SKM-1 treated with dmso at 0.1 percent for 144 hours (cell line): ENCODE data around the gene SERPINH1.

Experiments used
- DNase-seq: peaks from one replicate; lab custom pipeline; 2025; ENCODE audit not compliant: unreplicated experiment; lab: John Stamatoyannopoulos, UW

Gene SERPINH1

DNA sequence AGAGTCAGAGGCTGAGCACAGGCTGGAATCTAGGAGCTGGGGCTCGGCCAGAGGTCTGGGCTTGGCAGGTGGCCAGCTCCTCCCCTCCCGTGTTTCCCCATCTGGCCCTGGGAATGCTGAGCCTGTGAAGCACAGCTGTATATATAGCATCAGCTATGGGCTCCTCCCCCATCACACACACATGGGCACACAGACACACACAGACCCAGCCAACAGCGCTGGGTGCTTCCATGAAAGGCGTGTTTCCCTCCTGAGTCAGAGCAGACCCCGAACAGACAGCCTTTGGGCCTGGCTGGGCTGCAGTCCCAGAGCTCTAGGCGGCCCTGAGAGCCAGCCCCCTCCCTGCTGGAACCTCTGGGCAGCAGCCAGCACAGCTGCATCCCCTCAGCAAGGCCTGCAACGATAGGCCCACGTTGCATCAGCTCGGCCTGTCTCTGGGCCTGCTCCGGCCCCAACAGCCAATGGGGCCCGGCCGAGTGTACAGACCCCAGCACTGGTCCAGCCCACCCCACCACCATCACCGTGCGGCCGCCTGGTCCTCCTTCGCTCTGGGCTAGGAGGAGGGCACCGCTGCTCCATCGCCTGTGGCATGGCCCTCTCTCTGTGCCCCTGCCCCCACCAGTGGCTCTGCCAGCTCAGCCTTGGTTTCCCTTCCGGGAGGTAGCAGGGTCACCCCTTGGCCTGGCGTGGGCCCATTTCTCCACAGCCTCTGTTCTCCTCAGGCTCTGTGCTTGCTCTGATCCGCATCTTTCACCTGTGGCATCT is 7.6 kb upstream of the SERPINH1 start:
- no peak for DNase-seq

DNA sequence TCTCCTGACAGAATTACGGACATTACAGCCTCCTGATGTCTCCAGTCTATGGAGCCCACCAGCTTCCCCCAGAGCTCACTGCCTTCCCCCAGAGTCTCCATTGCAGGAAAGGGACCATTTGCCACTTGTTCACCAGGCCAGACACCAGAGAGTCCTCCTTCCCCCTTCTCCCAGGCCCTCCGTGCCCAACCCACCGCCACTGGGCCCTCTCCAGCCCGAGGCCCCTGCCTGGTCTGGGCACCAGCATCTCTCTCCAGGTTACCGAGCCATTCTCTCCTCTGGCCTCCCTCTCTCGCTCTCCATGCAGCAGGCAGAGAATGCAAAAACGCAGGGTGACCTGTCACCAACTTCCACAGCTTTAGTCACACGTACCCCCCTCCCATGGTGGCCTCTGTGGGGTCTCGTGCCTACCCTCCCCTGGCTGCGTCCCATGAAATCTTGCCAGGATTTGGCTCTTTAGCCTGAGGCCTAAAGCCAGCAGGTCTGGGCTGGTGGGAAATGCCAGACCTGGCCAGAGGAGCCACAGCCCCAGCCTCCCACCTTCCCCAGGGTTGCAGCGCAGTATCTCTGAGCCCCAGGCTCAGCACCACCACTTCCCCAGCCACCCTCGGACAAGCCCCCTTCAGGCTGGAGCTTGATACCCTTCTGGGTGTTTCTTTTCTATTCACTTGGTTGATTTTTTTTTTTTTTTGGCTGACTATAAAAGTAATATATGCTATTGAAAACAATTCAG is 6.8 kb upstream of the SERPINH1 start:
- DNase-seq: no peak

DNA sequence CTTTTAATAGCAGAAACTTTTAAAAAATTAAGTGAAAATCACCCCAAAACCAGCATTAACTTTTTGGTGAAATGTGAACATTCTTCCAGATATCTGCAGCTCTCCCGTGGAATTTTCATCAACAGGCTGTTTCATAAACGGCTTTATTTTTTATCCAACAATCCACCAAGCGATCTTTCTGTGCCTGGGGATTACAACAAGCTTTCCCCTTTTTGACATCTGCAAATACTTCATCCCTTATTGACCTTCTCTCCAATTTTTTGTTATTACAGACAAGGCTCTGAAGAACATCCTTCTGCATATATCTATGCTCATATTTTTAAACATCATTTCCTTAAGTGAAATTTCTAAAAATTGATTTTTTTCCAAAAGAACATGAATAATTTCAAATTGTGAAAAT is 5.8 kb upstream of the SERPINH1 start:
- DNase-seq: no peak

DNA sequence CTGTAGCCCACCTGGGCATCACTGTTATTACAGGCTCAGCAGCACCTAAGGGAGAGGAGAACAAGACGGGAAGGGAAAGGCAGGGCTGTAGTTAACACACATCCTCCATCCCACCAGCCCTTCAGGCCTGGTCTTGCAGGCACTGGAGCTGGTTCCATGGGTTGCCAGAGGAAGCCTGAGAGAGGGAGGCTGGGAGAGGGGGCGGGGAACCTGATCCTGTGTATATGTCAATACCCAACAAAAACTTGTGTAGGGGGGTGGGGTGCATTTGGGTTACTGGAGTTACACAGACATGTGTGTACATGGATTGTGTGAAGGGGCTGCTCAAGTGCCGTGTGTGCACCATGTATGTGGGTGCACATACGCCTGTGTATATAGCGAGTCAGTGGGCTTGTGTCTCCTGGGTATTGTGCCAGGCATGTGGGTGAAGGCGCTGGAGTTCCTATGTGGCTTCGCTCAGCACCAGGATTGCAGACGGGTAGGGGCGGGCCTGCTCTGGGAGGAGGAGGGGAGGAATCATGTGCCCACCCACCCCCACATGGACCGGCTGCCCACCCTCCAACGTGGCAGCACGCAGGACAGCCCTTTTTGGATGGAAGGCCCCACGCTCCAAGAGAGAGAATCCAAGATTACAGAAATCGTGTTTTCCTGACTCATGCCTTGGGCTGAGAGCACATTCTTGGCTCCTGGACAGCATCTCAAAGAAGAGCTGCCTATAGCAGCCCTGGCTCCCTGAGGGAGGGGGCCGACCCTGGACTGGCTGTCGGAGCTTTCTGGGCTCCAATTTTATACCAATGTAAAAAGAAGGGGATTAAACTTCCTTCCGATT is 4.2 kb upstream of the SERPINH1 start:
- DNase-seq: no peak

DNA sequence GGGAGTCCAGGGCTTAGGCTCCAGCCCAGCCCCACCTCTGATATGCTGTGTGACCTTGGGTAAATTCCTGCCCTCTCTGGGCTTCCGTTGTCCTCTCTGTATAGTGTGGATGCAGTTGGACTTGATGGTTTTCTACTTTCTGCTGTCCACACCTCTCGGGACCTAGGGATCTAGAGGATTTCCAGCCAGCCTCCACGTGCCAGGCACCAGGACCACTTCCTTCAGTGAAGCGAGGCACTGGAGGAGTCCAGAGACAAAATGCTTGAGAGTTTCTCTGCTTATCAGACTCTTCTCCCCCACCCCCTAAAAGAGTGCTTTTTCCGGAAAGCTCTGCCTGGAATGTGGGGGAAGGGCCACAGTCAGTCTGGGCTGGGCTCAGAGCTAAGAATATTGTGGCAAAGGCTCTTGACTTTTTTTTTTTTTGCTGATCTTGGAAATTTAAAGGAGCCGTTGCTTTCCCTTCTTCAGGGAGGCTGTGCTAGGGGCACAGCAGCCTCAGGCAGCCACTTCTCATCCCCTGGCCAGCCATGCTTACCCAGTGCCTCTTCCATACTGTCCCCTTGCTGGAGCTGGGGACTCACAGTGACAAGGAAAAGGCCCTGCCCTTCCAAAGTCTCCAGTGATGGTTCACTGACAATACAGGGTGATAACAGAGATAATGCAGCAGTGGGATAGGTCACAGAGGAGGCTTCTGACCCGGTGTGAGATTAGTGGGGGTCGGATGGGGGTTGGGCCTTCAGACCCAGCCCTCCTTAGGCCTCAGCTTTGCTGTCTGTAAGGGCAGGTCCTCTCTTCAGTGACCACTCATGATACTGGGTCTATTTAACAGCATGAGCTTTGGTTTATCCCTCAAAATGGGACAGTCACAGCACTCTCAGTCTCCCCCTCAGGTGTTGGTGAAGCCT is 2.9 kb upstream of the SERPINH1 start:
- DNase-seq: no peak

DNA sequence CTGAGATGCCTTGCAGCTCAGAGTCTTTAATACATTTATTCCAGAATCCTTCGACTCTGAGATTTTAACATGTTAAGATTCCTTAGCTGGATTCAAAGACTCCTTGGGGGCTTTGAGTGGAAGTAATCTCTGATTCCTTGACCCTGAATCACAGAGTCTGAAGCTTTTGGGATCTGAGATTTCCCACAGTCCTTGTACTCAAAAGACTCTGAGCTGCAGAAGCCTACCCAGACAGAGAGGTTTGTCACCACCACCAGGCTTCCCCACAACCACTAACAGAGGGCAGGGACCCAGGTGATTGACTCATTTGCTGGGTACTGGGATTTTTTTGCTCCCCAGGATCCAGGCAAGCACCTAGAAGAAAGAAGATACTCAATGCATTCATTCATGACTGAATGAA is 1.4 kb upstream of the SERPINH1 start:
- no peak for DNase-seq

DNA sequence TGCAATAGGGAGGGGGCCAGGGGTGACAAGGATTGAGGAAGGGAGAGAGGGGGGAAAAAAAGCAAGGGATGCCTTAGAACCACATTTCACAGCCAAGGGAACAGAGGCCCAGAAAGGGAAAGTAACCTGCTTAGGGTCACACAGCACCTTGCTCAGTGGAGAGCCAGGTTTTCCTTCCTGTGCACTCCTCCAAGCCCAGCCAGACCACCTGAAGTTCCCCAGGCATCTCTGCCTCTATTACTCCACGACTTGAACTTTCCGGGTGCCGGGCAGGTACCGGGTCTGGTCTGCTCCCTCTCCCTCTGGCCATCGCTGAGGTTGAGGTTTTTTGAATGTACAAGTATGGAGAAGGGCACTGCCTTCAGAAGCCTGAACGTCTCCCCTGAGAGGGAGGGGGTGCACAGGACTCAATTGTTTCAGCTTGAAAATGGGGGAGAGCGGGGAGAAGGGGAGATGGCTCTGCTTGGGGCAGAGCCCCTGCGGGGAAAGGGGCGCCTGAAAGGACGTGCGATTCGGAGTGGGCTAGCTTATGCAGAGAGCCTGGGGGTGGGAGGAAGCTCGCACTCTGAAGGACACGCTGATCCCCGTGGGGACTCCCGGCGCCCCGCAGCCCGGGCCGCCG is 516 bp upstream of the SERPINH1 start:
- no peak for DNase-seq

DNA sequence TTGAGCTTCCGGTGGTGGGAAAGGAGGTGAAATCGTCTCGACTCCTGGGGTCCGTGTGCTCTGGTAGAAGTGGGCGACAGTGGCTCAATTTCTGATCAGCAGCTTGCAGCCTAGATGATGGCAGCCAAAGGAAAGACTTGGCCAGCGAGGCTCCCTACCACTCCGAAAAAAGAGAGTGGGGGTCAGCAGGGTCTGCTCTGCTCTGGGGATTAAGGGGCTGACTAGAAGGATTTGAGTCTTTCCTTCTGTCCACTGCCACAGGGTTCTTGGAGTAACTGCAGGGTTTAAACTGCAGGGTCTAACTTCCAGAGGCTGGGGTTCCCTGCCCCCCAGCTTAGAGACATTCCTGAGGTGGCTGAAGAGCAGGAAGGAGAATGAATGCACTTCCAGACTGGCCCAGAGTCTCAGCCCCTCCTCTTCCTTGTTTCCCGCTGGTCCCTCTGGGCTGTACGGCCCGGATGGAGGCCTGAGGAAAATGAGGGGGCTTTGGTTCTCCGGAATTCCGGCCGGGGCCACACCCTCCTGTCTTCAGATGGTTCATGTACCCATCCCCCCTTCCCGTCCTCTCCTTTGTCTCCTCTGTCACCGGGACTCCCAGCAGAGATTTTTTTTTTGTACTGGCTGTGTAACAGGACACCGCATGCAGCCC is 907 bp downstream of the SERPINH1 start:
- DNase-seq: no peak

DNA sequence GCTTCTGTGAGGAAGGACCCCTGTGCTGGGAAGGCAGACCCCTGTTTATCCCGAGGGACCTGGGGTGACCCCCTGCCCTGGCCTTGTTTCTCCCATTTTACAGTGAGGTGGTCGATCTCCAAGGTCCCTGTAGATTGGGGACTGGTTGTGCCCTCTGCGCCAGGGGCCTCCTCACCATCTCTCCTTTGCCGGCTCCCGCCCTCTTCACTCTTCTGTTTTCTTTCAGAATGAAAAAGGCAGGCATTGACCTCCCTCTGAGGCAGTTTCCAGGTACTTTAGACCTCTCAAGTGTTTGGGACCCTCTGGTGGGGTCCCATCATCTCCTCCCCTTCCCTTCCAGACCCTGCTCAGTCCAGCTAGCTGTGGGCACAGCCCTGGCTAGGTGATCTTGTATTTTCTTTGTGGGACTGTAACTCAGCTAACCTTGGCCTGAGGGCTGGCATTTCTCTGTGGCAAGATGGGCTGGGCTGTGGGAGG is 1.5 kb downstream of the SERPINH1 start:
- no peak for DNase-seq

DNA sequence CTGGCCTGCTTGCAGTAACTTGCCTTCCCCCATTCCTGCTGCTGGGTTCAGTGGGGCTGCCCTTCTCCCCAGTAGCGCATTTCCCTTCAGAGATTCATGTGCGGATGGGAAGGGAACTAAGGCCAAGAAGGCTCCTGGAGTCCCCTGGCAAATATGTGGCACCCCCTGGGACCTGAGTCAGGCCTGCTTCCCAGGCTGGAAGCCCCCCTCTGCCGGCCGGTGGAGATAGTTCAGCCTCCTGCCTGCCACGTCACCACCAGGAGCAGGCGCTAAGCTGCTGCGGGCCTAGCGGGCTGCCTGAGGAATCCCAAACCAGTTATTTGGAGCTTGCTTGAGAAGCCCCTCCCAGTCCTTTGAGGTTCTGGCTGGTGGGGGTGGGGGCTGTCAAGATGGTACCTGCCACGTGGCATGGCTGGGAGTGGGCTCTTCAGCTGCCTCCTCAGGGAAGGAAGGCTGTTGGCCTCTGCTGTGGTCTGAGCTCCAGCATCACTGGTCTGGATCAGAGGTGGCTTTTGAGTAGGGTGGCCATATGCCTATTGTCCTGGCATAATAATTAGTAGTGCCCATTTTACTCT is 2.0 kb downstream of the SERPINH1 start:
- DNase-seq: no peak

DNA sequence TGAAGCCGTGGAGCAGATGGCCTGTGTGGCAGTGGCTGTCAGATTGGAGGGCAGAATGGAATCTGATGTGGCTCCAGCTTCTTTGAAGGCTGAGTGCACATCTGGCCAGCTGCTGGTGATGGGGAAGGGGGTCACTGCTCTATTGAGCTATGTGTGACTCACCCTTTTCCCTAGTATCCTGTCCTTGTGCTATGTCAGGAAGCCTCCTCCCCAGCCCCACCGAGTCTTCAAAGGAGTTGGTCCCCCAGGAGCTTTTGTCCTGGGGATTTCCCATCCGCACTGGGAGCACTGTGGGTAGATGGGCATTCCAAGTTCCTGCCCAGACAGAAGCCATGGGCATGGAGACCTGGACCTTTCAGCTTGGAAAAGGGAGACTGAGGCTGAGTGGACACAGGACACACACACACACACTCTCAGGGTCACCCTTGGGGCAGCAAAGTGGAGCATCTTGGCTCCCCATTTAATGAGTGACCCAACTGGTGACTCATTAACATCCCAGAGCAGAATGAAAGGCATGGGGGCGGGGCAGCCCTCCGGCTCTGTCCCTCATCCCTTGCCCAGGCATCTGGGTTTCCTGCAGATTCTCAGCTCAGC is 3.3 kb downstream of the SERPINH1 start:
- DNase-seq: no peak

DNA sequence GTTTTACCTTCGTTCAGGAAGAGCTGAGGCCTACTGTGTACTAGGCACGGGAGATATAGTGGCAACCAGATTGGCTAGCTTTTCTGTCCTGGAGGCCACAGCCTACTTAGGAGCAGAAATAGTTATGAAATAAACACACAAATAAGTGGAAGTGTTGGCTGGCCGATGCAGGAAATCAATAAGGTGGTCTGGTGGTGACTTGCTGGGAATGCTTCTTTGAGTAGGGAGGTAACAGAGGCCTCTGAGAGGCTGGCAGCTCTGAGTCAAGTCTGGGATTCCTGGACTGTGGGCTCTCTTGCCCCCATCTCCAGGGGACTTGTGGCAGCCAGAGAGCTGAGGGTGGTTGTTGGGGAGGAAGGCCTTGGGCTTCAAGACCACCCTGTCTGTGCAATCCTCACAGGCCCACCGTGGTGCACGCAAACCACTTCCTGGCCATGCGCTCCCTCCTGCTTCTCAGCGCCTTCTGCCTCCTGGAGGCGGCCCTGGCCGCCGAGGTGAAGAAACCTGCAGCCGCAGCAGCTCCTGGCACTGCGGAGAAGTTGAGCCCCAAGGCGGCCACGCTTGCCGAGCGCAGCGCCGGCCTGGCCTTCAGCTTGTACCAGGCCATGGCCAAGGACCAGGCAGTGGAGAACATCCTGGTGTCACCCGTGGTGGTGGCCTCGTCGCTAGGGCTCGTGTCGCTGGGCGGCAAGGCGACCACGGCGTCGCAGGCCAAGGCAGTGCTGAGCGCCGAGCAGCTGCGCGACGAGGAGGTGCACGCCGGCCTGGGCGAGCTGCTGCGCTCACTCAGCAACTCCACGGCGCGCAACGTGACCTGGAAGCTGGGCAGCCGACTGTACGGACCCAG is 4.1 kb downstream of the SERPINH1 start:
- DNase-seq: no peak

DNA sequence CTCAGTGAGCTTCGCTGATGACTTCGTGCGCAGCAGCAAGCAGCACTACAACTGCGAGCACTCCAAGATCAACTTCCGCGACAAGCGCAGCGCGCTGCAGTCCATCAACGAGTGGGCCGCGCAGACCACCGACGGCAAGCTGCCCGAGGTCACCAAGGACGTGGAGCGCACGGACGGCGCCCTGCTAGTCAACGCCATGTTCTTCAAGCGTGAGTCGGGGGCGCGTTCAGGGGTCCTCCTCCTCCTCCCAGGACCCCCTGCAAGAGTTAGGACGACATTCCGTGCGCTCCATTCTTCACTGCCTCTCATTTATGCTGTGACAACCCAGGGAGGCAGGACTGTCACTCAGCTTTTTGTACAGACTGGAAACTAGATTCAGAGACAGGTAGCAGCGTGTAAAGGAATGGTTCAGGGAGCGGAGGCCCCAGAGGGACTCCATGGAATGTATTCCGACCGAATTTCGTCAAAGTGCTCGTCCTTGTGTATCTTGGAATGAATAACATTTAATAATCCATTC is 4.8 kb downstream of the SERPINH1 start:
- no peak for DNase-seq

DNA sequence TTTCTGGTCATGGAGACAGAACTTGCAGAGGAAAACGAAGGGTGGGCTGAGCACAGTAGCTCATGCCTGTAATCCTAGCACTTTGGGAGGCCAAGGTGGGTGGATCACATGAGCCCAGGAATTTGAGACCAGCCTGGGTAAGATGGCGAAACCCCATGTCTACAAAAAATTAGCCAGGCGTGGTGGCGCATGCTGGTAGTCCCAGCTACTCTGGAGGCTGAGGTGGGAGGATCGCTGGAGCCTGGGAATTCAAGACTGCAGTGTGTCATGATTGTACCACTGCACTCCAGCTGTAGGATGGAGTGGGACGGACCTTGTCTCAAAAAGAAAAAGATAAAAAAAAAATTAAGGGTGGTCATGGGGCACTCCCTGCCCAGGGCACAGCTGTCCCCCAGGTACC is 5.9 kb downstream of the SERPINH1 start:
- DNase-seq: no peak

DNA sequence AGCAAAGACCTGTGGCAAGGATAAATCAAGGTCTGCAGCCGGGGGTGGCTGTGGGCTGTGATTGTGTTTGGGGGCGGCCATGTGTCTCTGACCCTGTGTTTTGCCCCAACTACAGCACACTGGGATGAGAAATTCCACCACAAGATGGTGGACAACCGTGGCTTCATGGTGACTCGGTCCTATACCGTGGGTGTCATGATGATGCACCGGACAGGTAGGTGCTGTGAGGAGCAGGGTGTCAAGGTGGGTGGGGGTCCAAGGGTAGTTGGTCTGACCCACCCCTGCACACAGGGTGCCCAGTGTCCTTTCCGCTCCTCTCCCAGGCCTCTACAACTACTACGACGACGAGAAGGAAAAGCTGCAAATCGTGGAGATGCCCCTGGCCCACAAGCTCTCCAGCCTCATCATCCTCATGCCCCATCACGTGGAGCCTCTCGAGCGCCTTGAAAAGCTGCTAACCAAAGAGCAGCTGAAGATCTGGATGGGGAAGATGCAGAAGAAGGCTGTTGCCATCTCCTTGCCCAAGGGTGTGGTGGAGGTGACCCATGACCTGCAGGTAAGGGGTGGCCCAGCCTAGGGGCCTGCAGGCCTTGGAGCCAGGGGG is 6.7 kb downstream of the SERPINH1 start:
- no peak for DNase-seq

DNA sequence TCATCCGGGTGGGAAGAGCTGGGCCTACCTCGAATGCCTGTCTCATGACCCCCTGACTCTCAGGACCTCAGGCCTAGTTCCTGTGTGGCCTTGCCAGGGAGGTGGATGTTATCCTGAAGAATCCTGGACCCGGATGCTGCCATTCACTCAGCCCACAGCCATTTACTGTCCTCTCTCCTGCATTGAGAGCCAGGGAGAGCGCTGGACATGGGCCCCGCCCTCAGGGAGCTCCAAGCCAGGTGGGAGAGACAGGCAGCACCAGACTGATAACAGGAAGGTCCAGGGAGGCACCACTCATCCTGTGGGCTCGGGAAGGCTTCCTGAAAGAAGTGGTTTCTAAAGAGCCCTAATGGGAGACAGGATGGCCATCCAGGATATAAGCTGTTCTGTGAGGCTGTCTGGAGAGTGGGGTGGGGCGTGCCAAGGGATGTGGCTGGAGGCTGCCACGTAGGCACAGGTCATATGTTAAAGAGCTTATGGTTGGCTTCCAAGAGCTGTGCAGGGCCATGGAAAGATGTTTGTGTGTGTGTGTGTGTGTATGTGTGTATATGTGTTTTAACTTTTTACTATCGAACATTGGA is 8.6 kb downstream of the SERPINH1 start:
- no peak for DNase-seq

DNA sequence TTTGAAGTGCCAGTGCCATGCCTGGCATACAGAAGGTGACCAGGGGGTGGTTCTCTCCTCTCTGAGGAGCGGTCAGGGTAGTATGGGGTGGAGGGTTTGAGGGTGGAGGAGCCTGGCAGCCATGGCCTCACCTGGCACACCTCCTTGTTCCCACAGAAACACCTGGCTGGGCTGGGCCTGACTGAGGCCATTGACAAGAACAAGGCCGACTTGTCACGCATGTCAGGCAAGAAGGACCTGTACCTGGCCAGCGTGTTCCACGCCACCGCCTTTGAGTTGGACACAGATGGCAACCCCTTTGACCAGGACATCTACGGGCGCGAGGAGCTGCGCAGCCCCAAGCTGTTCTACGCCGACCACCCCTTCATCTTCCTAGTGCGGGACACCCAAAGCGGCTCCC is 9.6 kb downstream of the SERPINH1 start:
- DNase-seq: no peak
